DOHH2 (cell line): Measurements from ENCODE around the gene PAXX.

Experiments
- H3F3A ChIP-seq: fragments of 200-600 bp; sonication (generic), shearing (Covaris generic); 2 replicates; pipeline ENCODE4 v1.6.0; 2016; ENCODE audit warnings: antibody characterized with exemption, mild to moderate bottlenecking; ENCODE audit not compliant: control insufficient read depth, insufficient read depth
- H3K27ac ChIP-seq: fragments of 200-600 bp; sonication (generic); 2 replicates; pipeline ENCODE4 v1.5.1; 2014; ENCODE audit warnings: low read depth, mild to moderate bottlenecking, low read length, moderate library complexity
- H3K27me3 ChIP-seq: fragments of 200-600 bp; sonication (generic); 2 replicates; pipeline ENCODE4 v1.6.1; 2014; ENCODE audit warnings: mild to moderate bottlenecking, low read length, mixed read lengths; ENCODE audit not compliant: control insufficient read depth
- H3K36me3 ChIP-seq: fragments of 200-600 bp; sonication (generic); 2 replicates; pipeline ENCODE4 v1.6.1; 2014; ENCODE audit warnings: mild to moderate bottlenecking, low read length, moderate library complexity, mixed read lengths; ENCODE audit not compliant: control insufficient read depth
- H3K4me1 ChIP-seq: fragments of 200-600 bp; sonication (generic); 2 replicates; pipeline ENCODE4 v1.6.1; 2014; ENCODE audit warnings: mild to moderate bottlenecking, low read length, mixed read lengths; ENCODE audit not compliant: control insufficient read depth
- H3K4me2 ChIP-seq: fragments of 200-600 bp; sonication (generic); 2 replicates; pipeline ENCODE4 v1.6.0; 2014; ENCODE audit warnings: mild to moderate bottlenecking, low read length, moderate library complexity
- H3K4me3 ChIP-seq: fragments of 200-600 bp; sonication (generic); 2 replicates; pipeline ENCODE4 v1.5.1; 2014; ENCODE audit warnings: mild to moderate bottlenecking, low read length, mixed read lengths
- H3K79me2 ChIP-seq: fragments of 200-600 bp; sonication (generic); 2 replicates; pipeline ENCODE4 v1.6.1; 2014; ENCODE audit warnings: mild to moderate bottlenecking, low read length, mixed read lengths; ENCODE audit not compliant: control insufficient read depth
- H3K9me2 ChIP-seq: fragments of 200-600 bp; sonication (generic); replicated peaks from 2 replicates; pipeline ENCODE4 v1.6.1; 2014; ENCODE audit warnings: mild to moderate bottlenecking, low read length, mixed read lengths; ENCODE audit not compliant: control insufficient read depth
- H3K9me3 ChIP-seq: fragments of 200-600 bp; sonication (generic); 2 replicates; pipeline ENCODE4 v1.6.1; 2014; ENCODE audit warnings: antibody characterized with exemption, low read length, mixed read lengths; ENCODE audit not compliant: control insufficient read depth, insufficient read depth
- H4K20me1 ChIP-seq: fragments of 200-600 bp; sonication (generic); 2 replicates; pipeline ENCODE4 v1.6.0; 2014; ENCODE audit warnings: low read depth, mild to moderate bottlenecking, antibody characterized with exemption, low read length, moderate library complexity; ENCODE audit not compliant: control insufficient read depth, insufficient read depth
- CTCF ChIP-seq: fragments of 200-600 bp; sonication (generic); IDR thresholded peaks from one replicate; pipeline ENCODE4 v1.5.1; 2014; ENCODE audit warnings: antibody characterized with exemption, mild to moderate bottlenecking, low read depth, low read length; ENCODE audit not compliant: poor library complexity, severe bottlenecking
- EZH2phosphoT487 ChIP-seq: fragments of 200-600 bp; sonication (generic); IDR thresholded peaks from 2 replicates; pipeline ENCODE4 v1.6.1; 2017; ENCODE audit warnings: borderline replicate concordance, mild to moderate bottlenecking, antibody characterized with exemption, low read length, moderate library complexity, mixed read lengths

Gene PAXX

GRCh38 chr9:136978073-136978864 is 14.0 kb upstream of the PAXX start:
- Histone ChIP-seq H3K4me1 (no peaks in the 10 kb centered on the region), H4K20me1 (no peaks in the 10 kb centered on the region), H3K4me2 (no peak overlapping the region), H3F3A (no peaks in the 10 kb centered on the region), H3K36me3 (no peaks in the 10 kb centered on the region), H3K4me3 (no peak overlapping the region), H3K9me3 (no peaks in the 10 kb centered on the region), H3K27me3 (no peaks in the 10 kb centered on the region), H3K27ac (no peak overlapping the region), H3K79me2 (no peaks in the 10 kb centered on the region), H3K9me2 (no peaks in the 10 kb centered on the region)
- TF ChIP-seq EZH2phosphoT487 (no peak), CTCF (no peak)

- no peak for TF ChIP-seq EZH2phosphoT487
- TF ChIP-seq CTCF = no peak
- Histone ChIP-seq H3K4me1 (no peaks in the 10 kb centered on the region), H3K27me3 (peaks cover 7% of the 10 kb centered on the region; the same call in 1 of the 2 replicates), H3K79me2 (no peaks in the 10 kb centered on the region), H3K4me2 (no peak overlapping the region), H3K4me3 (no peak overlapping the region), H3K27ac (no peak overlapping the region), H3K9me2 (no peaks in the 10 kb centered on the region), H3K36me3 (no peaks in the 10 kb centered on the region), H4K20me1 (no peaks in the 10 kb centered on the region), H3F3A (no peaks in the 10 kb centered on the region), H3K9me3 (no peaks in the 10 kb centered on the region)
These were observed 13.2 kb upstream of the PAXX start for GRCh38 chr9:136978865-136979544.

GRCh38 chr9:136979769-136980587 is 12.2 kb upstream of the PAXX start:
- Histone ChIP-seq H3K27me3 (peaks cover 11% of the 10 kb centered on the region), H3K4me1 (no peaks in the 10 kb centered on the region), H4K20me1 (no peaks in the 10 kb centered on the region), H3K27ac (no peak overlapping the region), H3K4me3 (no peak overlapping the region), H3F3A (no peaks in the 10 kb centered on the region), H3K4me2 (no peak overlapping the region), H3K9me2 (no peaks in the 10 kb centered on the region), H3K9me3 (no peaks in the 10 kb centered on the region), H3K36me3 (no peaks in the 10 kb centered on the region), H3K79me2 (no peaks in the 10 kb centered on the region)
- TF ChIP-seq CTCF (no peak), EZH2phosphoT487 (no peak)
